Measurements from ENCODE around the gene SEMA6C.
"Not testable (repeated sequence)": the region's sequence is repeated elsewhere in the genome, so short reads cannot be mapped to it uniquely, and the experiment has no call there.

The SEMA6C gene

DNA sequence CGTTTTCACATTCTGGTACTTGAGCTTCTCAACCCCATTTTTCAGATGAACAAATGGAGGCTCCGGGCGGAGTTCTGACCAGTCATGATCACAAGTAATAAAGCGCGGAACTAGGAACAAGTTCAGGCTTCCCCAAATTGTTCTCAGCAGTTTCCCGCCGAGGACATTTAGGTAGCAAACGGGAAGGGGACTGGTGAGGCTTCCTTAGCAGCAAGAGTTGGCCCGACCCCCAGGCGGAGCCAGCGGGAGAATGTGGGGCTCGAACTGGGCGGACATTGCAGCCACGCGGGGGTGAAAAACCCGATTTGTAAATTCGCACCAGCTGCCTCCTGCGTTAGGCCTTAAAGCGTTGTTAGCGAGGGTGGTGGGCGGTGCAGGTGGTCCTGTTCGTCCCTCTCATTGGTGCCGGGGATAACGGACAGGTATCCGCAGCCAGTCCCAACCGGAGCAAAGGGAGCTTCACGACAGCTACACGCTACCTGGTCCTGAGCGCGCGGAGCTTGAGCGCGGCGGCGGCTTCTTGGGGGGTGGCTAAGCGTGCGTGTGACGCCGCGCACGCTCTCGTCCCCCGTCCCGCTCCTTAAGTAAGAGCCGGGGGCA, 15.3 kb downstream of the SEMA6C start:
- DNase-seq (ENCODE audit: low spot score), result peak; percentile 55

DNA sequence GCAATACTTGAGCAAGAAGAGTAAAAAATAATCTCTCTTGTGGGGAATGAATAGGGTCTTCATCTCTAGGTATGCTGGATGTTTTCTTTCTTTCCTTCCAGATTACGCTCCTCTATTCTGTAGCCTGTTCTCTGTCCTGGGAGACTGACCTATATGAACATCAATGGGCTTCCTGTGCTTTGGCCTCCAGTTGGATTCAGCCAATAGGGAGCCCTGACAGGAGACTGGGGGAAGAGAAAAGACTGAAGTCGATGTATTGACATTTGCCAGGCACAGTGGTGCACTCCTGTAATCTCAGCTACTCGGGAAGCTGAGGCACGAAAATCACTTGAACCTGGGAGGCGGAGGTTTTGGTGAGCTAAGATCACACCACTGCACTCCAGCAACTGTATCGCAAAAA, 17.6 kb downstream of the SEMA6C start:
- DNase-seq (ENCODE audit: low spot score), result no peak

DNA sequence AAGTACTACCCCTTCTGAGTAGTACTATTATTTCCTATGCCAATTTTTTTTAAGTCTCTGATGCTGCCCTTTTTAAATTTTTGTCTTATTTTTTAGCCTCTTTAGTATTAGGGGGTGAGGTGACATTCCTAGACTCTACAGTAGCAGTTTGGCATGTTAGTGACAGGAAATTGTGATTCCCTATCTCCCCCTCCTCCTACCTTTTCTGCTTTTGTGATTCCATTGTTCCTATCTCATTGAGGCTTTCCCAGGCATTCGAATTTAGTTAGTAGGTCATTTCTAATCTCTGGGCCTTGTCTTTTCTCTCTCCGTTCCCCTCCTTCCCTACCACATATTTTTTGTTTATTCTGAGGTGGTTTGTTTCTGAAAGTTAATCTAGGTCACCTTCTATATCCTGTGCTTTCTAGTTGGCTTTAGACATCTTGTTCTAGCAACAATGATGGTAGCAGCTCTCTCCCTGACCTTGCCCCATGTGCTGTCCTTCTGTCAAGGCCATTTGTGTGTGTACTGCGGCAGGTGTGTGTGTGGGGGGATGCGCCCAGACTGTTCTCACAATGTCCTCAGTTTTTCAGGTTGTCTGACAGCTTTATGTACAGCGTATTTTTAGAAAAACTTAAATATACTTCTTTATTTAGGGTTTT, 21.5 kb downstream of the SEMA6C start:
- DNase-seq (ENCODE audit: low spot score), result no peak

DNA sequence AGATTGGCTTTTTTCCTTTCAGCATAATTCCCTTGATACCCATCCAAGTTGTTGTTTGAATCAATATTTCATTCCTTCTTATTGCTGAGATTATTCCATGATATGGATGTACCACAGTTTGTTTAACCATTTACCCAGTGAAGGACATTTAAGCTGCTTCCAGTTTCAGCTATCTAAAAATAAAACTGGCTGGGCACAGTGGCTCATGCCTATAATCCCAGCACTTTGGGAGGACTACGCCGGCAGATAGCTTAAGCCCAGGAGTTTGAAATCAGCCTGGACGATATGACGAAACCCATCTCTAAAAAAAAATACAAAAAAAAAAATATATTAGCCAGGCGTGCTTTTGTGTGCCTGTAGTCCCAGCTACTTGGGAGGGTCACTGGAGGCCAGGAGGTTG, 32.6 kb downstream of the SEMA6C start:
- DNase-seq (ENCODE audit: low spot score), result no peak

DNA sequence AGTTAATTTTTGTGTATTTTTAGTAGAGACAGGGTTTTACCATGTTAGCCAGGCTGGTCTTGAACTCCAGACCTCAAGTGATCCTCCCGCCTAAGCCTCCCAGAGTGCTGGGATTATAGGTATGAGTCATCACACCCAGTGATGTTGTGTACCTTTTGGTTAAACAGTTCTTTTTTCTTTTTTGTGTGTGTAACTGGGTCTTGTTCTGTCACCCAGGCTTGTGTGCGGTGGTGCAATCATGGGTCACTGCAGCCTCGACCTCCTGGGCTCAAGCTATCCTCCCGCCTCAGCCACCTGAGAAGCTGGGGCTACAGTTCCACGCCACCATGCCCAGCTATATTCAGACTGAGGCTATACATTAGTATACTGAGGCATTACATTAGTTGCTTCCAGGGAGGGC, 38.1 kb downstream of the SEMA6C start:
- no peak for DNase-seq (ENCODE audit: low spot score)

DNA sequence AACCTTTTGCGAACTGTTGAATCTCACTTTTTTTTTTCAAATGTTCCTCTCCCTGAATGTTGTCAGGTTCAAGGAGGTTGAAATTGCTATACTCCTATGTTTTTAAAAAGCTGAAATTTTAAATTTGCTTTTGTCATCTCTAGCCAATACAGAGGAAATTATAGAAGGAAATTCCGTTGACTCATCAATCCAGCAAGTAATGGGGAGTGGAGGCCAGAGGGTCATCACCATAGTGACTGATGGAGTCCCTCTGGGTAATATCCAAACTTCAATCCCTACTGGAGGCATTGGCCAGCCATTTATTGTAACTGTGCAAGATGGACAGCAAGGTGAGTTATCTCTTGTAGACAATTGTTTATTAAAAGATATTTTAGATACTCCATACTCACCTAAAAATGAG, 39.5 kb downstream of the SEMA6C start:
- DNase-seq (ENCODE audit: low spot score), result peak; percentile 32

DNA sequence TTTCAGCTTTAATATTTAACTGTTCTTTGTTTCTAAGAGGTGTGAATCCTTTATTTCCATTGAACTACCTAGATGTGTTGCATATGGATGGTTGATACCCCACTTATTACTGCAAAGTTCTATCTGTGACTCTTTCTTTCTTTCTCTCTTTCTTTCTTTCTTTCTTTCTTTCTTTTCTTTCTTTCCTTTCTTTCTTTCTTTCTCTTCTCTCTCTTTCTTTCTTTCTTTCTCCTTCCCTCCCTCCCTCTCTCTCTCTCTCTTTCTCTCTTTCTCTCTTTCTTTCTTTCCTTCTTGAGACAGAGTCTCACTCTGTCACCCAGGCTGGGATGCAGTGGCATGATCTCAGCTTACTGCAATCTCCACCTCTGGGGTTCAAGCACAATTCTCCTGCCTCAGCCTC, 41.8 kb downstream of the SEMA6C start:
- no peak for DNase-seq (ENCODE audit: low spot score)

DNA sequence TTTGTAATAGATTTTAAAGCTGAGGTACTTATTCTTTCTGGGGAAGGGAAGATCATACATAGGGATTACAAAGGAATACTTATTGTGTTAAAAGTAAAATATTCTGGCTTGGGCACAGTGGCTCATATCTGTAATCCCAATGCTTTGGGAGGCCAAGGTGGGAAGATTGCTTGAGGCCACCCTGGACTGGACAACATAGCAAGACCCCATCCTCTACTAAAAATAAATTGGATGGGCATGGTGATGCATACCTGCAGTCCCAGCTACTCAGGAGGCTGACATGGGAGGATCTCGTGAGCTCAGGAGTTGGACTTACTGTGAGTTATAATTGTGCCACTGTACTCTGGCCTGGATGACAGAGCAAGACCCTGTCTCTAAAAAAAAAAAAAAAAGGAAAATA, 48.3 kb downstream of the SEMA6C start:
- no peak for DNase-seq (ENCODE audit: low spot score)

DNA sequence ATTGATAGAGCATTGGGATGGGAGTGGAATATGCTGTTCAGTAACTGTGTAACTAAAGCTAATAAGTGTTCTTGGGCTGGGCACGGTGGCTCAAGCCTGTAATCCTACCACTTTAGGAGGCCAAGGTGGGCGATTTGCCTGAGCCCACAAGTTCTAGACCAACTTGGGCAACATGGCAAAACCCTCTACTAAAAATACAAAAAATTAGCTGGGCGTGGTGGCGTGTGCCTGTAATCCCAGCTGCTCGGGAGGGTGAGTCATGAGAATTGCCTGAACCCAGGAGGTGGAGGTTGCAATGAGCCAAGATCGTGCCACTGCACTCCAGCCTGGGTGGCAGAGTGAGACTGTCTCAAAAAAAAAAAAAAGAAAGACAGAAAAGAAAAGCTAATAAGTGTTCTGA, 49.0 kb downstream of the SEMA6C start:
- not testable (repeated sequence) for DNase-seq (ENCODE audit: low spot score)

DNA sequence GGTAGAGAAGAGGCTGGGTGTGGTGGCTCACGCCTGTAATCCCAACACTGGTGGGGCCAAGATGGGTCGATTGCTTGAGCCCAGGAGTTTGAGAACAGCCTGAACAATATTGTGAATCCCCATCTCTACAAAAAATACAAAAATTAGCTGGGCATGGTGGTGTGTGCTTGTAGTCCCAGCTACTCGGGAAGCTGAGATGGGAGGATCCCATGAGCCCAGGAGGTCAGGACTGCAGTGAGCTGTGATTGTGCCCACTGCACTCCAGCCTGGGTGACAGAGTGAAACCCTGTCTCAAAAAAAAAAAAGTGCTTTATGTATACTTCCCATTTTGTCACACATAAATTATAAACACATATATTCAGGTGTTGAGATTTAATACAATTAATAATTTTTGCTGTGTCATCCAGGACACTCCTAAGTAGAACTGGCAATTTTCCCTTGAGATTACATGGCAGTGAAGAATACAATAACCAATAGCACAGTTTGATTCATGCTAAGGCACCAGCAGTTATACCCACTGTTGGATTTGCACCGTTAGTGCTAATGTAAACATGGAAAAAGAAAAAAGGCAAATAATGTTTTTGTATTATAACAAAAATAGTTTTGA, 60.4 kb downstream of the SEMA6C start:
- DNase-seq (ENCODE audit: low spot score), result no peak
